DOHH2 (cell line): ENCODE data around the gene MUSK.

Experiments
- CTCF ChIP-seq: fragments of 200-600 bp; sonication (generic); IDR thresholded peaks from one replicate; pipeline ENCODE4 v1.5.1; 2014; ENCODE audit warnings: antibody characterized with exemption, mild to moderate bottlenecking, low read depth, low read length; ENCODE audit not compliant: poor library complexity, severe bottlenecking
- EZH2phosphoT487 ChIP-seq: fragments of 200-600 bp; sonication (generic); IDR thresholded peaks from 2 replicates; pipeline ENCODE4 v1.6.1; 2017; ENCODE audit warnings: borderline replicate concordance, mild to moderate bottlenecking, antibody characterized with exemption, low read length, moderate library complexity, mixed read lengths

- TF ChIP-seq CTCF (no peak), EZH2phosphoT487 (no peak)
Measured at GRCh38 chr9:110703669-110704068, 35.1 kb downstream of the MUSK start.
